HFFc6 (cell line): ENCODE results near the gene ZCCHC13. TPM values are rescaled to one million over a fixed set of nuclear protein-coding genes. Genes with fewer than 3 reads are reported as not detected.
"Not testable (repeated sequence)": the region's sequence is repeated elsewhere in the genome, so short reads cannot be mapped to it uniquely, and the experiment has no call there.

Experiments used
- DNase-seq: peaks from one replicate; pipeline ENCODE4 v3.0.0-alpha.2; 2018
- H3K27ac Mint-ChIP-seq: 2 replicates; pipeline ENCODE4 v1.8.0; 2020; ENCODE audit warnings: mild to moderate bottlenecking, mixed read lengths
- H3K27me3 Mint-ChIP-seq: 2 replicates; pipeline ENCODE4 v1.8.0; 2021; ENCODE audit warnings: mild to moderate bottlenecking, moderate library complexity, mixed read lengths; ENCODE audit not compliant: insufficient read depth
- H3K36me3 Mint-ChIP-seq: 2 replicates; pipeline ENCODE4 v1.8.0; 2021; ENCODE audit warnings: low read depth, mixed read lengths
- H3K4me1 Mint-ChIP-seq: 2 replicates; pipeline ENCODE4 v1.8.0; 2020; ENCODE audit warnings: low read depth, mixed read lengths
- H3K4me3 Mint-ChIP-seq: 2 replicates; pipeline ENCODE4 v1.8.0; 2020; ENCODE audit warnings: mild to moderate bottlenecking, moderate library complexity, mixed read lengths
- H3K9me3 Mint-ChIP-seq: 2 replicates; pipeline ENCODE4 v1.8.0; 2020; ENCODE audit warnings: mild to moderate bottlenecking, mixed read lengths
- total RNA-seq, 6 experiments: library from RNA; stranded (reverse); fragmentation: NEBNext Ultra II Directional; extraction: Animal tissue kit (Norgen Biotek cat#: 25700); gene quantifications; 2 replicates in 1 of 6; 3 replicates in 5 of 6; pipeline ENCODE4 v1.2.3, GENCODE V29; 2021
- TF ChIP-seq, protein P1 (sequence below): fragments of 200-600 bp; sonication (generic); IDR thresholded peaks from 2 replicates; pipeline ENCODE4 v1.5.0; 2021; ENCODE audit warnings: antibody characterized with exemption, mild to moderate bottlenecking

The ZCCHC13 gene
- total RNA-seq, 6 experiments from 2014 or later, result not detected

DNA sequence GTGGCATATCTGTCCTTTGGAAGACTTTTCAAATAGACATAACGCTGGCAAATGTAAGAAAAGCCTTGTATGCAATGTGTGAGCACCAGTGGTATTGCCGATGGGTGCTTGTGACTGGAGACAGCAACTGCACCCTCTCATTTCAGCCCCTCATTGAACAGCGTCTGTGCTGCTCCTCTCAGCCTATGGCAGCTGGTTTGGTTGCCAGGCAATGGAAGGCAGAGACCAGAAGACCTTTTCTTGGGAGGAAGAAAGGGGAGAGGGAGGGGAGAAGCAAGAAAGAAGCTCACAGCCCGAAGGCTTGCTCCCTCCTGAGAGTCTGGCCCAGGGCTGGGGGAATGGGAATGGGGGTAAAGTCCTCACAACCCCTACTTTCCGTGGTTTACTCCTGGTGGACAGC is 20.2 kb downstream of the ZCCHC13 start:
- TF ChIP-seq, protein P1, sequence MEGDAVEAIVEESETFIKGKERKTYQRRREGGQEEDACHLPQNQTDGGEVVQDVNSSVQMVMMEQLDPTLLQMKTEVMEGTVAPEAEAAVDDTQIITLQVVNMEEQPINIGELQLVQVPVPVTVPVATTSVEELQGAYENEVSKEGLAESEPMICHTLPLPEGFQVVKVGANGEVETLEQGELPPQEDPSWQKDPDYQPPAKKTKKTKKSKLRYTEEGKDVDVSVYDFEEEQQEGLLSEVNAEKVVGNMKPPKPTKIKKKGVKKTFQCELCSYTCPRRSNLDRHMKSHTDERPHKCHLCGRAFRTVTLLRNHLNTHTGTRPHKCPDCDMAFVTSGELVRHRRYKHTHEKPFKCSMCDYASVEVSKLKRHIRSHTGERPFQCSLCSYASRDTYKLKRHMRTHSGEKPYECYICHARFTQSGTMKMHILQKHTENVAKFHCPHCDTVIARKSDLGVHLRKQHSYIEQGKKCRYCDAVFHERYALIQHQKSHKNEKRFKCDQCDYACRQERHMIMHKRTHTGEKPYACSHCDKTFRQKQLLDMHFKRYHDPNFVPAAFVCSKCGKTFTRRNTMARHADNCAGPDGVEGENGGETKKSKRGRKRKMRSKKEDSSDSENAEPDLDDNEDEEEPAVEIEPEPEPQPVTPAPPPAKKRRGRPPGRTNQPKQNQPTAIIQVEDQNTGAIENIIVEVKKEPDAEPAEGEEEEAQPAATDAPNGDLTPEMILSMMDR, result no peak
- no peak overlapping the region for H3K27ac Mint-ChIP-seq
- H3K4me3 Mint-ChIP-seq, result no peak overlapping the region
- no peaks in the 10 kb centered on the region for H3K9me3 Mint-ChIP-seq
- peaks cover 18% of the 10 kb centered on the region for H3K27me3 Mint-ChIP-seq
- no peak for DNase-seq
- H3K36me3 Mint-ChIP-seq, result no peaks in the 10 kb centered on the region
- H3K4me1 Mint-ChIP-seq, result no peaks in the 10 kb centered on the region

DNA sequence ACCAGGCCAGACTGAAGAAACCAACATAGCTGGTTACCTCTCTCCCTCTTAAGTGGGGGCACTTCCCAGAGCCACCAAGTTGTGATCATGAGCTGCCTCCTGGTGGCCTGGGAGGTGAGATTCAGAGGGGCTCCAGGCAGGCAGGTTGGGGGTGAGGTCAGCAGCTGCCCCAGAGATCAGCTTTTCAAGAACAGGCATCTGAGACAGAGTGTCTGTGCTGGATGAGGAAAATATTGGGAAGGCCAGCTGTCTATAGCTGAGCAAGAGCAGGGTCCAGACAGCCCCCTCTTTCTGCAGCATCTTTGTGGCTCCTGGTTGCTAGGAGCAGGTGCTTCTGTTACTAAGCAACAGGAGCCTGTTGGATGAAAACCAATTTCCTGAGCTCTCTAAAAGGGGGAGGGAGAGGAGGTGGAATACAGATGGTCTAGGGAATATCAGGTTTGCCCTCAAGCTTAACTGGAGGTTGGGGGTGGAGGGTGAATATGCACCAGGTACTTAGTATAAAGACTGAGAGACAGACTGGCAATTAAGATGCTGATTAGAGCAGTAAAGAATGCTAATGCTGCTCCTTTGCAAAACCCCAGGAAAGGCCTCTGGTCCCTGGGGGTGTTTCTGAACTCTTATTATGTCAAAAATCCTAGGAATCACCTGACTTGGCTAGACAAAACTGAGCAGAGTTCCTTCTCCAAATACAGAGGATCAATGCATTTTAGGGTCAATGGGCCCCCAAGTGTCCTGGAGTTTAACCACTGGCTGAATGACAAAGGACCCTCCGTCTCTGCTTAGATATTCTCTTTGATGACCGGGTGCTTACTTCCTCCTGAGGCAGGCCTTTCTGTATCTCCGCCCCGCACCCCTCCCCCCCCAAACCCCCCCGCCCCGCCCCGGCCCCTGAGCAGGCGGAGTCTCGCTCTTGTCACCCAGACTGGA is 21.4 kb downstream of the ZCCHC13 start:
- no peak overlapping the region for H3K27ac Mint-ChIP-seq
- H3K27me3 Mint-ChIP-seq, result peaks cover 18% of the 10 kb centered on the region
- no peaks in the 10 kb centered on the region for H3K36me3 Mint-ChIP-seq
- no peaks in the 10 kb centered on the region for H3K9me3 Mint-ChIP-seq
- H3K4me1 Mint-ChIP-seq, result no peaks in the 10 kb centered on the region
- TF ChIP-seq, protein P1, result no peak
- H3K4me3 Mint-ChIP-seq, result no peak overlapping the region
- DNase-seq, result no peak

- H3K27me3 Mint-ChIP-seq, result peaks cover 8% of the 10 kb centered on the region
- TF ChIP-seq, protein P1, result no peak
- no peak overlapping the region for H3K4me3 Mint-ChIP-seq
Observed at GRCh38 chrX:74338852-74339251, 34.9 kb downstream of the ZCCHC13 start.

DNA sequence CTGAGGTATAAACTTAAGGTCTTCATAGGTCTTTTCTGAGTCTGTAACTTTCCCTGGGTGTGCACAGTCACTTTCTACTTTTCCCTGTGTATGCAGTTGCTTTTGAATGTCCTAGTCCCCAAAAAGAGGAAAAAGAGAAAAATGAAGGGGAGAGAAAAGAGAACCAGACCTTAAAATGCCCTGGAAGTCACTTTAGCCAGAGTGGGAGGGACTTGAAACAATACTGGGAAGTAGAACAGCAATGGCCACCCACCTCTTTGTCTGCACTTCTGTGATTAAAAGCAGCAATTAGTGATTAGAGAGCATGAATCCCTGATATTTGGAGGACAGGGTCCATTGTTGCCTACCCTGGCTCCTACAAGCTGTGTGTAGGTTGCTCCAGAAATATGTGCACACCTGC is 36.1 kb downstream of the ZCCHC13 start:
- Mint-ChIP-seq H3K27ac (no peak overlapping the region), H3K4me1 (peaks cover 10% of the 10 kb centered on the region), H3K9me3 (peaks cover 11% of the 10 kb centered on the region), H3K27me3 (peaks cover 8% of the 10 kb centered on the region), H3K4me3 (no peak overlapping the region), H3K36me3 (no peaks in the 10 kb centered on the region)
- no peak for DNase-seq
- TF ChIP-seq, protein P1, result no peak

More at GRCh38 chrX:74338852-74339251, 34.9 kb downstream of the ZCCHC13 start:
- H3K27ac Mint-ChIP-seq, result no peak overlapping the region
- no peak for DNase-seq
- no peaks in the 10 kb centered on the region for H3K36me3 Mint-ChIP-seq
- H3K4me1 Mint-ChIP-seq, result peaks cover 7% of the 10 kb centered on the region
- H3K9me3 Mint-ChIP-seq, result peaks cover 11% of the 10 kb centered on the region

GRCh38 chrX:74342211-74342610 is 38.2 kb downstream of the ZCCHC13 start:
- H3K4me3 Mint-ChIP-seq, DNase-seq, H3K27me3 Mint-ChIP-seq, H3K9me3 Mint-ChIP-seq, H3K36me3 Mint-ChIP-seq, H3K27ac Mint-ChIP-seq: not testable (repeated sequence)
- H3K4me1 Mint-ChIP-seq, result peaks cover 10% of the 10 kb centered on the region
